NCI-H146 treated with DMSO at 0.1 percent for 48 hours (cell line): ENCODE results near the gene FIBCD1.

Source experiments
- DNase-seq: peaks from one replicate; lab custom pipeline; 2025; ENCODE audit not compliant: unreplicated experiment; lab: John Stamatoyannopoulos, UW

Gene FIBCD1

GRCh38 chr9:130897105-130897751, 41.8 kb downstream of the FIBCD1 start:
- DNase-seq, result no peak

- DNase-seq, result no peak
Measured at GRCh38 chr9:130896233-130897014, 42.6 kb downstream of the FIBCD1 start, which contains the start of gene QRFP. Gene QRFP (minus strand): TSS chr9:130896812. CDS start chr9:130893838, 2,974 bp downstream.

- no peak for DNase-seq
Measured at GRCh38 chr9:130895481-130896232, 43.4 kb downstream of the FIBCD1 start.

- no peak for DNase-seq
Measured at GRCh38 chr9:130895038-130895437, 44.0 kb downstream of the FIBCD1 start.

- no peak for DNase-seq
Measured at GRCh38 chr9:130894546-130894945, 44.5 kb downstream of the FIBCD1 start.

GRCh38 chr9:130893341-130894101, 45.5 kb downstream of the FIBCD1 start:
- no peak for DNase-seq

GRCh38 chr9:130892477-130893304, 46.4 kb downstream of the FIBCD1 start:
- no peak for DNase-seq

GRCh38 chr9:130891688-130892476, 47.2 kb downstream of the FIBCD1 start:
- DNase-seq, result no peak

GRCh38 chr9:130890870-130891687, 48.0 kb downstream of the FIBCD1 start:
- no peak for DNase-seq

GRCh38 chr9:130890124-130890523, 48.9 kb downstream of the FIBCD1 start:
- DNase-seq, result no peak

- DNase-seq, result no peak
Measured at GRCh38 chr9:130888146-130888885, 50.7 kb downstream of the FIBCD1 start.

- DNase-seq, result no peak
Measured at GRCh38 chr9:130887494-130888144, 51.4 kb downstream of the FIBCD1 start.

GRCh38 chr9:130886981-130887380, 52.1 kb downstream of the FIBCD1 start:
- no peak for DNase-seq

- DNase-seq, result no peak
Measured at GRCh38 chr9:130885484-130886375, 53.3 kb downstream of the FIBCD1 start.

GRCh38 chr9:130884542-130885483, 54.2 kb downstream of the FIBCD1 start:
- DNase-seq, result no peak
